OCI-LY3 (cell line): ENCODE data around the gene FRMD4A.
A peak's percentile ranks its signal among the peaks of the same experiment; 100 is the strongest.

Source experiments
- H2AFZ ChIP-seq: fragments of 200-600, 300-600 bp; shearing (Covaris generic); 2 replicates; pipeline ENCODE4 v1.6.0; 2014; ENCODE audit warnings: antibody characterized with exemption, low read depth, low read length
- H3K27ac ChIP-seq: fragments of 200-600, 300-600 bp; sonication (generic); 2 replicates; pipeline ENCODE4 v1.5.1; 2014; ENCODE audit warnings: mild to moderate bottlenecking, low read length, moderate library complexity, mixed read lengths
- H3K27me3 ChIP-seq: fragments of 200-600, 300-600 bp; sonication (generic); 2 replicates; pipeline ENCODE4 v1.6.1; 2014; ENCODE audit warnings: low read depth, low read length, mixed read lengths
- H3K36me3 ChIP-seq: fragments of 200-600, 300-600 bp; sonication (generic); replicated peaks from 2 replicates; pipeline ENCODE3; 2014; ENCODE audit warnings: low read depth, low read length, mixed read lengths
- H3K4me1 ChIP-seq: fragments of 300-600, 200-600 bp; sonication (generic); 2 replicates; pipeline ENCODE4 v1.6.1; 2014; ENCODE audit warnings: low read length, mixed read lengths
- H3K4me2 ChIP-seq: fragments of 200-600, 300-600 bp; sonication (generic); 2 replicates; pipeline ENCODE4 v1.6.1; 2014; ENCODE audit warnings: low read length, mixed read lengths
- H3K4me3 ChIP-seq: fragments of 300-600, 200-600 bp; sonication (generic); 2 replicates; pipeline ENCODE4 v1.5.1; 2014; ENCODE audit warnings: antibody characterized with exemption, mild to moderate bottlenecking, low read length, moderate library complexity
- H3K79me2 ChIP-seq: fragments of 300-600, 200-600 bp; shearing (Covaris generic); 2 replicates; pipeline ENCODE4 v1.6.1; 2014; ENCODE audit warnings: mild to moderate bottlenecking, low read length, mixed read lengths
- H3K9ac ChIP-seq: fragments of 300-600, 200-600 bp; shearing (Covaris generic); 2 replicates; pipeline ENCODE4 v1.6.0; 2014; ENCODE audit warnings: mild to moderate bottlenecking, low read length, moderate library complexity
- H3K9me3 ChIP-seq: fragments of 200-600, 300-600 bp; shearing (Covaris generic); 2 replicates; pipeline ENCODE4 v1.6.1; 2014; ENCODE audit warnings: low read length, mixed read lengths; ENCODE audit not compliant: insufficient read depth
- H4K20me1 ChIP-seq: fragments of 200-600, 300-600 bp; sonication (generic); 2 replicates; pipeline ENCODE4 v1.6.1; 2016; ENCODE audit warnings: low read length, mixed read lengths; ENCODE audit not compliant: insufficient read depth
- CTCF ChIP-seq: fragments of 200-600, 300-600 bp; sonication (generic); IDR thresholded peaks from 2 replicates; pipeline ENCODE4 v1.5.1; 2014; ENCODE audit warnings: antibody characterized with exemption, low read length, low read depth
- EZH2phosphoT487 ChIP-seq: fragments of 200-600 bp; shearing (Covaris generic); IDR thresholded peaks from 2 replicates; pipeline ENCODE4 v1.6.1; 2018; ENCODE audit warnings: antibody characterized with exemption, mixed run types, low read depth

The FRMD4A gene

DNA sequence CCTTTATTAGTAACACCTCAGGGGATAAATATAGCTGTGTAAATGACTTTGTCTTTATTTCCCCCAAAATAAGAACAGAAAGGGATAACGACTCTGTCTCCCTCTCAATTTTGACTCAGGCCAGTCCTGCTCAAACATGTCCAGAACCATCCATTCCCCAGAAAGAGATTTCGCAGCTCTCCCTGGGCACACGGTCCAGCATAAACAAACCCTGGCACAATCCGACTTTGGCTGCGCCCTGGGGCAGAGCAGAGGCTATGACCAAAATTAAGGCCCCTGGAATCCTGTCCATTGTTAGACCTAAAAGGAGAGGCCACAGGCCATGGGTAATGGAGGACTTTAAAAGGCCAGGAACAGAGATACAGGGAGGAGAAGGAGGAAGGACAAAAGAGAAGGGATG lies 644.8 kb downstream of the FRMD4A start:
- TF ChIP-seq CTCF: no peak
- no peak for TF ChIP-seq EZH2phosphoT487
- Histone ChIP-seq H3K4me1 (peaks cover 43% of the 10 kb centered on the region), H3K79me2 (peaks cover 55% of the 10 kb centered on the region), H2AFZ (no peak overlapping the region), H3K9ac (no peak overlapping the region), H3K4me2 (peak overlapping the region; percentile 73; the same call in 1 of the 2 replicates), H4K20me1 (peaks cover 8% of the 10 kb centered on the region), H3K27ac (peak overlapping the region; percentile 80; the same call in 1 of the 2 replicates), H3K36me3 (peaks cover 40% of the 10 kb centered on the region), H3K4me3 (no peak overlapping the region), H3K27me3 (no peaks in the 10 kb centered on the region), H3K9me3 (no peaks in the 10 kb centered on the region)

DNA sequence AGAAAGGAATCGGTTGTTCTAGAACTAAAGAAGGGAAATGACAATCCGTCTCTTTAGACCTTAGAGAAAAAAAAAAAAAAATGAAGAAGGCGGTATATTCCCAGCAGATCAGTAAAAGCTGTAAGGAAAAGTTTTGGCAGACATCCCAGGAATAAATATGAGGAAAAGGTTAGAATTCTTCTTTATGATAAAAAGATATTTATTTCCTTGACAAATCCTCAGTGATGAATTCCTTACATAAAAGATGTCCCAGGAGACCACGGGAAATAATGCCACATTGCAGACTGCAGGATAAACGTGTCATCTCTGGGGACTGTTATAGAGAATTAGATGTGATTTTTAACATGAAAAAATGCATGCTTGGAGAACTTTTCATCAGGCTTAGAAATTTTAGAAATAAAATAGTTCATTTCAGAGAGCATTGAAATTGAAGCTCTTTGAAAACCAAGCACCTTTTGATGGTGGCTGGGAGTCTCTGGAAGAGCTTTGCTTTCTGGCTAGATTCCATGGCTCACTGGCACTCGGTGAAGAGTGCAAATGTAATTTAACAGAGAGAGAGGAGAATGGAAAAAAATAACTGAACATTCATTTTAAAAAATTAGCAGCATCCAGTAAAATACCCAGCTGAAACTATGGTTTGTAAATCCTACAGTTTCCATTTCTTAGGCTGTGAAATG lies 645.8 kb downstream of the FRMD4A start:
- Histone ChIP-seq H3K4me2 (no peak overlapping the region), H3K27ac (no peak overlapping the region), H3K9ac (no peak overlapping the region), H3K36me3 (peaks cover 38% of the 10 kb centered on the region), H2AFZ (no peak overlapping the region), H3K4me3 (no peak overlapping the region), H3K27me3 (no peaks in the 10 kb centered on the region), H3K9me3 (no peaks in the 10 kb centered on the region), H3K79me2 (peaks cover 53% of the 10 kb centered on the region), H3K4me1 (peaks cover 34% of the 10 kb centered on the region), H4K20me1 (peaks cover 8% of the 10 kb centered on the region)
- TF ChIP-seq EZH2phosphoT487 (no peak), CTCF (no peak)

- Histone ChIP-seq H3K36me3 (peaks cover 38% of the 10 kb centered on the region), H3K4me2 (no peak overlapping the region), H2AFZ (no peak overlapping the region), H3K27ac (no peak overlapping the region), H3K9ac (no peak overlapping the region), H3K79me2 (peaks cover 53% of the 10 kb centered on the region), H3K4me1 (peaks cover 29% of the 10 kb centered on the region), H3K27me3 (no peaks in the 10 kb centered on the region), H3K9me3 (no peaks in the 10 kb centered on the region), H4K20me1 (peaks cover 8% of the 10 kb centered on the region), H3K4me3 (no peak overlapping the region)
- TF ChIP-seq CTCF: no peak
- no peak for TF ChIP-seq EZH2phosphoT487
Measured at GRCh38 chr10:13684252-13684791, 646.4 kb downstream of the FRMD4A start.

DNA sequence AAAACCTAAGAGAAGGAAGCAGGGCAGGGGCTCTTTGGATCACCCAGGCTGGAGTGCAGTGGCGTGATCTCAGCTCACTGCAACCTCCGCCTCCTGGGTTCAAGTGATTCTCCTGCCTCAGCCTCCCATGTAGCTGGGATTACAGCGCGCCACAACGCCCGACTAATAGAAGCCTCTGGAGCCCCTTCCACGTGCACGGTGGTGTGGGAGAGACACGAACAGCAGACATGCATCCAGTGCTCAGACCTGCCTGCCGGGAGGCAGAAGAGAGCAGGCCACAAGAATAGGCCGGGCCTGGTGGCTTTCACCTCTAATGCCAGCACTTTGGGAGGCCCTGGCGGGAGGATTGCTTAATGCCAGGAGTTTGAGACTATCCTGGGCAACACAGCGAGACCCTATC lies 647.7 kb downstream of the FRMD4A start:
- Histone ChIP-seq H3K36me3 (peaks cover 42% of the 10 kb centered on the region), H3K4me3 (no peak overlapping the region), H3K79me2 (peaks cover 45% of the 10 kb centered on the region), H3K4me2 (no peak overlapping the region), H3K4me1 (peaks cover 27% of the 10 kb centered on the region), H3K9ac (no peak overlapping the region), H3K27ac (no peak overlapping the region), H3K27me3 (no peaks in the 10 kb centered on the region), H3K9me3 (no peaks in the 10 kb centered on the region), H2AFZ (no peak overlapping the region), H4K20me1 (peaks cover 9% of the 10 kb centered on the region)
- TF ChIP-seq EZH2phosphoT487: no peak
- TF ChIP-seq CTCF: no peak
